Ramos (cell line): ENCODE results near the gene UBAP1L.
"Not testable (repeated sequence)": the region's sequence is repeated elsewhere in the genome, so short reads cannot be mapped to it uniquely, and the experiment has no call there.

Experiments used
- in situ Hi-C: fragments of 300-500 bp; cut with MboI; formaldehyde crosslinking; loops from one replicate; pipeline ENCODE4 v1.14.3; 2022; ENCODE audit warnings: low sequenced_read_pairs; ENCODE audit not compliant: unreplicated experiment

Gene UBAP1L

GRCh38 chr15:65101411-65101890 is 13.5 kb downstream of the UBAP1L start:
- in situ Hi-C loops = no loop called here

- in situ Hi-C loops = no loop called here
These were observed 14.6 kb downstream of the UBAP1L start for GRCh38 chr15:65100442-65100841.

- in situ Hi-C loops = not testable (repeated sequence)
These were observed 15.2 kb downstream of the UBAP1L start for GRCh38 chr15:65099801-65100200.

- in situ Hi-C loops = no loop called here
These were observed 15.7 kb downstream of the UBAP1L start for GRCh38 chr15:65099336-65099735.

GRCh38 chr15:65097651-65098263 is 17.2 kb downstream of the UBAP1L start:
- in situ Hi-C loops = no loop called here

- in situ Hi-C loops = no loop called here
These were observed 18.3 kb downstream of the UBAP1L start for GRCh38 chr15:65096481-65097385.

- in situ Hi-C loops = no loop called here
These were observed 19.3 kb downstream of the UBAP1L start for GRCh38 chr15:65095747-65096104.

GRCh38 chr15:65095011-65095746 is 19.8 kb downstream of the UBAP1L start:
- in situ Hi-C loops = no loop called here

- in situ Hi-C loops = no loop called here
These were observed 20.6 kb downstream of the UBAP1L start for GRCh38 chr15:65094294-65094995.

- in situ Hi-C loops = not testable (repeated sequence)
These were observed 21.2 kb downstream of the UBAP1L start for GRCh38 chr15:65093793-65094170.

GRCh38 chr15:65092911-65093792 is 21.8 kb downstream of the UBAP1L start:
- in situ Hi-C loops = no loop called here

GRCh38 chr15:65091946-65092770 is 22.8 kb downstream of the UBAP1L start:
- in situ Hi-C loops = no loop called here

GRCh38 chr15:65089206-65089824 is 25.7 kb downstream of the UBAP1L start:
- in situ Hi-C loops = no loop called here

- in situ Hi-C loops = no loop called here
These were observed 26.4 kb downstream of the UBAP1L start for GRCh38 chr15:65088643-65089021.

- in situ Hi-C loops = no loop called here
These were observed 26.9 kb downstream of the UBAP1L start for GRCh38 chr15:65087873-65088642.

GRCh38 chr15:65087411-65087810 is 27.6 kb downstream of the UBAP1L start:
- in situ Hi-C loops = no loop called here

- in situ Hi-C loops = no loop called here
These were observed 28.3 kb downstream of the UBAP1L start for GRCh38 chr15:65086680-65087111.
